GM19099 (cell line): ENCODE data around the gene ITSN1.

ENCODE experiments used
- POLR2A ChIP-seq: IDR thresholded peaks from 3 replicates; pipeline ENCODE4 v1.6.1; 2011; ENCODE audit warnings: low read depth; ENCODE audit not compliant: insufficient read length; ENCODE audit errors: extremely low read depth

Gene ITSN1

DNA sequence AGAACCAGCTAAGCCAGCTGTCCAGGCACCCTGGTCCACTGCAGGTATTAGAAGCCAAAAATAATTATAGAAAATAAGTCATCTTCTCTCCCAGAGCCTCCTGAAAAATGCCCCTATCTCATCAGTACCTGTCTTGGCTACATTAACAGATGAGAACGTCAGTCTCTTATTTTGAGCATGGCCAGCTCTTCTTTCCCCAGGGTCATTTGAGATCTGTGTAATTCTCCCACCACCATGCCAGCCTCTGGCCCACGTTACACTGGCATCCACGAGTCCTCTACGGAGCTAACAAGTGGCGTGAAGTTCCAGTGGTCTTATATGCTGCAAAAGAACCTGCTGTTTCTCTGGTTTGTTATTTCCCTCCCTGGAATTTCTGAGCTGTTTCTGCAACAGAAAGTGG, 155.3 kb downstream of the ITSN1 start:
- no peak for TF ChIP-seq POLR2A

DNA sequence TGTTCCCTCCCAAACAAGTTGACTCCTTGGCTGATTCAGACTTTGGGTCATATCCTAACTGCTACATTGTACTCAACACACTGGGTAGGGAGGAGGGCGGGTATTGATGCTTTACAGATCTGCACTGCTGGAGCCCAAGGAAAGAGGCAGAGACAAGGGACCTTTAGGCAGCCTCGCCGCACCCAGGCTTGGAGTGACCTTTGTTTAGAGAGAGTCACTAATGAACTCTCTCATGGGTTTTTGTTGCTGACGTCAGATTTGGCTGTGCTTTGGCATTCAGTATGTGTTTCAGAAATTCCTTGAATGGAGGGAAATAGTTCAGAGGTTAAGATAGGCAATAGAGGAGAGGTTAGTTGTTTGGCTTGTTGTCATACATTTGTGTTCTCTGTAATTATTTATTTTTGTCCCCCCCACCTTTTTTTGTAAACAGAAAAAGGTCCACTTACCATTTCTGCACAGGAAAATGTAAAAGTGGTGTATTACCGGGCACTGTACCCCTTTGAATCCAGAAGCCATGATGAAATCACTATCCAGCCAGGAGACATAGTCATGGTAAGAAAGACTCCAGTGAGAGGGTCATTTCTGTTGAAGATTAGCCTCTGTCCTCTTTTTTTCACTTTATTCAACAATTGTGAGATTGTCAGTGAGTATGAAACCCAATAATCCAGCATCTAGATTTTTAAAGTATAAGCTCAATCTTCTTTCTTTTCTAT, 157.2 kb downstream of the ITSN1 start:
- no peak for TF ChIP-seq POLR2A

DNA sequence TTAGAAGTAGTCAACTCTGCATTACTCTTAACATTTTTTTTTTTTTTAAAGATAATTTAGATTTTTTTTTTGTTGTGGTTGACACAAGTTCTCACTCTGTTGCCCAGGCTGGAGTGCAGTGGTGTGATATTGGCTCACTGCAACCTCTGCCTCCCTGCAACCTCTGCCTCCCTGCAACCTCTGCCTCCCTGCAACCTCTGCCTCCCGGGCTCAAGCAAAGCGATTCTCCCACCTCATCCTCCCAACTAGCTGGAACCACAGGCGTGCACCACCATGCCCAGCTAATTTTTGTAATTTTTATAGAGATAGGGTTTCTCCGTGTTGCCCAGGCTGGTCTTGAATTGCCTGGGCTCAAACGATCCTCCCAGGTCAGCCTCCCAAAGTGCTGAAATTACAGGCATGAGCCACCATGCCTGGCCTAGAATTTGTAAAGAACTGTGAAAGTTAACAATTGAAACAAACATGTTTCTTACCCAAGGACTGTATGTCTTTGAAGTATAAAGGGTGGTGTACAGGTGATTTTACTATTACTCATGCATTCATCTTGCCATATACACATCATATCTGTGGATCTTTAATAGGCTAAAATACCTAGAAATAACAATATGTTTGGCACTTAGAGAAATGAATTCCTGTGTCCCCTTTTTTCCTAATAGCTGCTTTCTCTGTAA, 158.6 kb downstream of the ITSN1 start:
- TF ChIP-seq POLR2A: no peak

DNA sequence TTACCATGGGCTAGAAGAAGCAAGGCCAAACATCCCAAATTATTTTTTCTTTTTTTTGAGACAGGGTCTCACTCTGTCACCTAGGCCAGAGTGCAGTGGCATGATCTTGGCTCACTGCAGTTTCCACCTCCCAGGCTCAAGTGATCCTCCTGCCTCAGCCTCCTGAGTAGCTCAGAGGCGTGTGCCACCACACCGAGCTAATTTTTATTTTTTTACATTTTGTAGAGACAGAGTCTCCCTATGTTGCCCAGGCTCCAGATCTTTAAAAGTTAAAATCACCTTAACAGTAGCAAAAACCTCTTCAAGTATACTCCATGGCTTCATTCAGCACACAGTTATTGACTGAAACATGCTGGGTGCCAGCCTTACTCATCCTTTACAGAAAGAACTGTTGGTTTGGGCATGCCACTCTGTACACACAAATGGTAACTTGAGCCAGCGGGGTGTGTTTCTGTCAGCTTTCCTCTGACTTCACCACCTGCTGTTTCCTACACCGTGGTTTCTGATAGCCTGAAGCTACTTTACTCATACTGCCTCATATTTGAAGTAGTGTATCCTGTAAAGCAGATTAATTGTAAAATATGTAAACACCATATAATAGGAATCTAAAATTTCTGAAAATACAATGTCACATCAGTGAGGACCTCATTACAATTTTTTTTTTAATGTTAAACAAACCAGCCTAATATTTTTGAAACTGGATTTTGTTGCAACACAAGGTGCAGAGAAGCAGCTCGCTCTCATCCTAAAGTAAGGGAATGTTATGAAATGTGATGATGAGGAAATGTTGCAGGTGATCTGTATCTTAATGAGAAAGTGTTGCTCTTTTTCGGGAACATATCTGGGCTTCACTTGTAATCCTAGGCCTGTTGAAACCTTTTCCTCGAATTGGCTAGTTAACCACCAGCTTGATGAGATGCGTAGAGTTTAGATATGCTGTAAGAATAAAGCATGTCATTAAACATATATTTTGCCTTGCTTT, 159.4 kb downstream of the ITSN1 start:
- TF ChIP-seq POLR2A: no peak

DNA sequence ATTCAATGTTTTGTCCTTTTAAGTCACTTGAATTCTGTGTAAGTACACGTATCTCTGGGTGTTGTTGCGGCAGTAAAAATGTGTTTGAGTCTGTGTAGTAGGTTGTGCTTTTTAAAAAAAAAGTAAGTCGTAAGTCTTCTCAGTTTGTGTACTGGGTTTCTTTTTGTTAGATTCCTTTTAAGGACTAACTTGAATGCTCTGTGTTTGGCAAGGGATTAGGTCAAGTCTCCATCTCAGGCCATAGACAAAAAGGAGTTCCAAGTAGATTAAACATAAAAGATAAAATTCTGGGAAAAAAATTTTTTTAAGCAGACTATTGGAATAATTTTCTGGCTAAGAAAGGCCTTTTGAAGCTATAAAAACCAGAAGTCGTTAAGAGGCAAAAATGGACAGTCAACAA, 160.2 kb downstream of the ITSN1 start:
- TF ChIP-seq POLR2A: no peak

DNA sequence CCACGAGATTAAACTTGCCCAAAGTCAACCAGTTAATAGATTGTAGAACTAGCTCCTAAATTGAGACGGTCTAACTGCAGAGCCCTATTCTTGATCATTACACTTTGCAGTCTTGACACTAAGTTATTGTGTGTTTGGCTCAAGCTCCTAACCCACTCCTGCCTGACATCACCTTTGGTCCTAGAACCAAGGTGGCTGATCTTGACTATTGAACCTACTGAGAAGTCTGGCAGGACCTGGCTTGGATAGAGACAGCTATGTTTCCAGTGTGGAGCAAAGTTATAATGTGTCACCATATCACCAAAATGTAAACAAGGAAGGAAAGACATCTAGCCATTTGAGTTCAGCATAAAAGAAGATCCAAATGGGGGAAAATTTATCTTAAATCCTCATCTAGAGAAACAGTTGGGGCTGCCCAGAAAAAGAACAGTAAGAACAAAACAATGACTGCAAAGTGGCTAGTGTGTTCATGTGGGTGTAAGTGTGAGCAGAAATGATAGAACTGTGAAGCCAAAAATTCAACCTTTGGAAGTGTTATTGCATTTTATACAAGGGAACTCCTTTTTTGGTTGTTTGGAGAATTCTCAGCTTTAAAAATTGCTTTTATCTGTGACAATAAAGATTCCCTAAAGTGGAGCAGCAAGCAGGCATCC, 166.5 kb downstream of the ITSN1 start:
- TF ChIP-seq POLR2A: no peak

DNA sequence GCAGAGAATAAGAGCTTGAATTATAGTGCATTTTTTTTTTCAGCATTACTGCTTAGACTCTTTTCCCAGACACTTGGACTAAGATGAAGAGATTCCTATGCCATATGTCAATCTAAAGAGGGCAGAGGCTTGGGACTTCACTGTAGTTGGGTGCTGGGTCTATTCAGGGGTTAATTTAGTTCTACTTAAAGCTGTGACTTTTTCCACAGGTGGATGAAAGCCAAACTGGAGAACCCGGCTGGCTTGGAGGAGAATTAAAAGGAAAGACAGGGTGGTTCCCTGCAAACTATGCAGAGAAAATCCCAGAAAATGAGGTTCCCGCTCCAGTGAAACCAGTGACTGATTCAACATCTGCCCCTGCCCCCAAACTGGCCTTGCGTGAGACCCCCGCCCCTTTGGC, 168.5 kb downstream of the ITSN1 start:
- no peak for TF ChIP-seq POLR2A

DNA sequence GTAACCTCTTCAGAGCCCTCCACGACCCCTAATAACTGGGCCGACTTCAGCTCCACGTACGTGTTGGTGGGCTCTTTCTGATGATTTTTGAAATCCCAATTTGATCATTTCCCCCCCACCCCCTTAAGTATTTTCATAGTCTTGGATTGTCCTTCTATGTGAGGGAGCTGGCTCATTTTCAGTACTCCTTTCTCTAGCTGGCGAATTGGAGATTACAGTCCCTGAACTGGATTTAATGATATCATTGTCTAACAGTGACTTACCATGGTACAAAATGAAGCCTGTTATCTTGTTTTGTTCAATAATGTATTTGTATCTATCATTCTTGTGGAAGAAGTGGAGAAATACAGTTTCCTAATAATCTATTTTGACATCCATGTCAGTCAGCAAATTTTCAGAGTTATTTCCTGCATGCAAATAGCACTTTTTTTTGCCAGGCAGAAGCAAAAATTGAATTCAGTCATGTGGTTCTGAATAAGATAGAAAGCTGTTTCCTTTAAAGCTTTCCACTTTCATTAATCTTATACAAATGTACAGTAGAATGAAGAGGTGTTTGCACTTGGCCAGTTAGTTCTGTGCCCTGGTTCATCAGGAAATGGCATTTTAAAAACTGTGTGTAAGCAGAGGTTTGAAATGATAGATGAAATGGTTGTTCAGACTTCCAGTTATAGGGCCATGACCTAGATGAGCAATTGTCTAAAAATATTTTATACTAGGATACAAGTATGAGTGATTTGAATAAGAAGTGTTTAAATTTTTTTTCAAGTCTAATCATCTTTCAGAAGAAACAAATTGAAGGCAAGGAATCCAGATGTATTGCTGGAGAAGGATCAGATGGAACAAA, 169.1 kb downstream of the ITSN1 start:
- TF ChIP-seq POLR2A: no peak

DNA sequence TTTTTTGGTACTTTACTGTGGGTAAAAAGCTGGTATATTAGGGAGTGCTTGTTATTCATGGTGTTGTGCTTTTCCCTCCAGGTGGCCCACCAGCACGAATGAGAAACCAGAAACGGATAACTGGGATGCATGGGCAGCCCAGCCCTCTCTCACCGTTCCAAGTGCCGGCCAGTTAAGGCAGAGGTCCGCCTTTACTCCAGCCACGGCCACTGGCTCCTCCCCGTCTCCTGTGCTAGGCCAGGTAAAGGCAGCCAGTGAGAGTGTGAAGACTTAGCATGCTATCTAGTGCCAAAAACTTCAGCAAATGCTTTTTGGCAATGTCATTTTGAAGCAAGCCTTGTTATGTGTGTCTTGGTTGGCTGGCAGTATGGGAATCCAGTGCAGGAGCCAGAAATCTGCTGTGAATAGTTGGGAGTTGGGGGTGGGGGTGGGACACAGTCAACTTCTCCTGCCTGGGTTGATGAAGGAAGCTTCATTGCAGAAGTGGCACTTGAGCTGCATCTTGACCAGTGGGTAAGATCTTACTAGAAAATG, 171.6 kb downstream of the ITSN1 start:
- TF ChIP-seq POLR2A: no peak

DNA sequence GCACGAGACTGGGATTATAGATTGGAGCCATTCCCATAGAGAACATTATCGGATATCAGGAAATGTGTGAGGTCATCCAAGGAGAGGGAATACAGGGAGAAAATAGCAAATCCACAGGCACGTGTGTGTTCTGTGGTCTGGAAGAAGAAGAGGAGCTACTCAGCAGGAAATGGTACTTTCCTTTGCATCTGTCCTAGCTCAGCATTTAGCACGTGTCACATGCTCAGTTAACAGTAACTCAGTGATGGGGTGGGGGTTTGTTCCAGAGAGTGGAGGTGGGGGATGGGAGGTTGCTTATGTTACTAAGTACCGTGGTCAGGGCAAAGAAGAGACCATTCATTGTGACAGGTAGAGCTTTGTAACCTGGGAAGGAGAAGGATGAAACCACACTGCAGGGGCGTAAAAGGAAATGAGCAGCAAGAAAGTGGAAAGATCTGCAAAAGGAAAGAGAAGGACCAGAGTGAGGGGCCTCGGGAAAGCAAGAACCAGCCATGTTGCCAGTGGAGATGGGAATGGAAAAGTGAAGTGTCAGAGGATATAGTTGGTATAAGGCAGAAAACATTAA, 172.9 kb downstream of the ITSN1 start:
- TF ChIP-seq POLR2A: no peak

DNA sequence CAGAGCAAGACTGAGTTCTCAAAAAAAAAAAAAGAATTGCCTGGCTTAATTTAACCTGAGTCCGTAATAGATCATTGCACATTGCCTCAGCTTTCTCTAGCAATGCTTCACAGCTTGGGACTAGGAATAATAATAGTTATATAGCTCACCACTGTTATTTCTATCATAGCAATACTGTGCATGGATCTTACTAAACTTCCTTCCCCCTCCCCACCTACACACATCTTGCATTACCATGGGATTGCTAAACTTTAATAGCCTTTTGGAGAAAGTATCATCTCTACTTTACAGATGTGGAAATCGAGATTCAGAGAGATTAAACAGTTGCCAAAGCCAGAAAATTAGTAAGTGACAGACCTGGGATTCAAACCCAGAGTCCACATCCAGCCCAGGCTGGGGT, 173.9 kb downstream of the ITSN1 start:
- TF ChIP-seq POLR2A: no peak

DNA sequence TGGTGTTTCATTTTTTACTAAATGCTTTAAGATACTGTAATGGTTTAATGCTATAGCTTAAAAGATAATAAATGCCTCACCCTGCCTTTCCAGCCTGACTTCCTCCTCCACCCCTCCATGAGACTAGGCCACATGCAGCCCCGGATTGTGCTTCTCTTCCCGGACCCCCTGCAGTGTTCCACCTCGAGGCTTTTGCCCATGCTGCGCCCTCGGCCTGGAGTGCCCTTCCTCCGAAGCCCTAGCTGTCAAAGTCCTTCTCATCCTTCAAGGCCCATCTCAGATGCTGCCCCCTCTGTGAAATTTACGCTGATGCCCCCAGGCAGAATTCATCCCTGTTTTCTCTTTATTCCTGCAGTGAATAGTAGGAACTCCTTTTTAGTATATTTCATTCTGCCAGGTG, 174.8 kb downstream of the ITSN1 start:
- no peak for TF ChIP-seq POLR2A

DNA sequence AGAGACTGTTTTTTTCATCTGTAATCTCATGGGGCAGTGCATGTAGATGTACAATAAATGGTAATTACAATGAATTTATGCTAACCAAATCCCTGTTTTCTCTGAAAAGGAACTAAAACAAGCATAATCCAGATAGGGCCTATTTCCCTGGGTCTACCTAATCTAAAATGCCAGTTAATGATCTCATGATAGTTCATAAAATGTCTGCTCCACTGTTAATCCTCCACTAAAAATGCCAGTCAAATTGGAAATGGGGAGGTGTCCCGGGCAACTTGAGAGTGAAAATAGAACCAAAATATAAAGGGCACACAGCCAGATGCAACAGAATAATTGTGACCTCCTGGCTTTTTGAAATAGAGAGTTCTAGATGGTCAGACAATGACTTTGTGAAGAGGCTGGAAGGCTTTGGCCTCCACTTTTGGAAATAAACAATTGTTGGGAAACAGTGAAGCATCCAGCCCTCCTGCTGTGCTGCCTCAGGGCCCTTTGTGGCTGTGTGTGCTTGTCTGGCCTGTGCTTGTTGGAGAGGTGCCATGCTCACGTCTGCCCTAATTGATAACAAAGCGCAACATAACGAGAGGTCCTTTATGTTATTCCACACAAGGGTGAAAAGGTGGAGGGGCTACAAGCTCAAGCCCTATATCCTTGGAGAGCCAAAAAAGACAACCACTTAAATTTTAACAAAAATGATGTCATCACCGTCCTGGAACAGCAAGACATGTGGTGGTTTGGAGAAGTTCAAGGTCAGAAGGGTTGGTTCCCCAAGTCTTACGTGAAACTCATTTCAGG, 175.6 kb downstream of the ITSN1 start:
- no peak for TF ChIP-seq POLR2A
